K562 (cell line): ENCODE measurements around the gene REEP6. TPM values are rescaled to one million over a fixed set of nuclear protein-coding genes. Genes with fewer than 3 reads are reported as not detected.

Source experiments
- MCM3 ChIP-seq: fragments of 450-650 bp; IDR thresholded peaks from 2 replicates; pipeline ENCODE4 v1.6.1; 2016
- MYBL2 ChIP-seq, 2 experiments: fragments of 450-650 bp in 1 of 2; sonication (generic) in 1 of 2; formaldehyde crosslinking in 1 of 2; IDR thresholded peaks; 2 replicates each; pipeline versions ENCODE4 v1.6.1 to v1.8.1; 2017 to 2022; ENCODE audit warnings: borderline replicate concordance in 1 of 2, inconsistent platforms in 1 of 2, low read depth in 1 of 2, mild to moderate bottlenecking in 1 of 2, missing genetic modification reagents in 1 of 2, moderate library complexity in 1 of 2
- PML ChIP-seq: IDR thresholded peaks from 2 replicates; pipeline ENCODE4 v1.6.1; 2012; ENCODE audit warnings: low read length, inconsistent platforms
- ZKSCAN1 ChIP-seq: fragments of 150-350 bp; IDR thresholded peaks from 2 replicates; pipeline ENCODE4 v1.6.1; 2016; ENCODE audit warnings: low read depth, low read length
- ZNF133 ChIP-seq: fragments of 250-450 bp; sonication (Bioruptor Pico); IDR thresholded peaks from 2 replicates; pipeline ENCODE4 v1.4.0; 2020; ENCODE audit warnings: mild to moderate bottlenecking
- polyA plus RNA-seq, 8 experiments: library from polyadenylated mRNA; depleted of rRNA in 4 of 8; stranded (reverse) in 5 of 8; unstranded in 3 of 8; fragments of >200 nt; fragmentation: Nextera tagmentation in 2 of 8; fragmentation: Illumina TruSeq in 1 of 8; extraction: Ambion mirVana in 2 of 8; extraction: Trizol in 1 of 8; gene quantifications; 2 replicates each; pipeline versions ENCODE4 v1.2.1 to v1.2.3, GENCODE V29; 2011 to 2014; ENCODE audit warnings: inconsistent platforms in 1 of 8, missing spikeins in 1 of 8
- total RNA-seq, 7 experiments: library from RNA; depleted of rRNA in 6 of 7; stranded (reverse); fragments of >200 nt in 6 of 7; fragmentation: Illumina TruSeq in 2 of 7; extraction: Trizol in 2 of 7; gene quantifications; 2 replicates each; pipeline versions ENCODE4 v1.2.1 to v1.2.3, GENCODE V29; 2011 to 2021; ENCODE audit warnings: low replicate concordance in 1 of 7
- TF ChIP-seq, protein P1 (sequence below): fragments of 200-600 bp; sonication (generic); IDR thresholded peaks from one replicate; pipeline ENCODE4 v1.6.1; 2012; ENCODE audit warnings: mild to moderate bottlenecking, low read depth, low read length, inconsistent platforms
- TF ChIP-seq, protein P2 (sequence below): fragments of 450-650 bp; formaldehyde crosslinking; IDR thresholded peaks from 2 replicates; pipeline ENCODE4 v1.4.0; 2022; ENCODE audit warnings: missing genetic modification characterization
- TF ChIP-seq, protein P3 (sequence below): fragments of 450-650 bp; IDR thresholded peaks from 2 replicates; pipeline ENCODE4 v1.6.1; 2018; ENCODE audit not compliant: partially characterized antibody
- TF ChIP-seq, protein P4 (sequence below): fragments of 450-650 bp; conservative IDR thresholded peaks from 2 replicates; pipeline ENCODE4 v1.6.1; 2016; ENCODE audit warnings: missing genetic modification characterization, low read depth, mild to moderate bottlenecking, control low read depth, missing compliant biosample characterization

The REEP6 gene
- total and polyA plus RNA-seq, 9 of the 15 experiments (the other 6 are each of a cell fraction or from before 2014, with no cell fraction given): 1.2 to 64.2 (median 12.7) TPM

DNA sequence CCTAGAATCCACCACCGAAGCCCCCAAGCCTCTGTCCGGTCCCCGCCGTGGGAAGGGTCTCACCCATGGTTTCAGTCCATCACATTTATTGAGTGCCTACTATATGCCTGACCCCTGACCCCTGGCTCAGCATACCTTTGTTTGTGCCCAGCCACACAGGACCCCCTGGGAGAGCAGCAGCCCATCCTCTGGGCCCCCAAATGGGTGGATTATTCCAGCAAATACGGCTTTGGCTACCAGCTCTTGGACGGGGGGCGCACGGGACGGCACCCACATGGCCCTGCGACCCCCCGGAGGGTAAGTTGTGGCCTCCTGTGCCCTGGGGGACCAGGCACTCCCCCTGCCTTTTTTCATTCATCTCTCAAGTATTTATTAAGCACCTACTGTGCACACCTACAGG, 40.6 kb downstream of the REEP6 start (continued):
- TF ChIP-seq, protein P1, sequence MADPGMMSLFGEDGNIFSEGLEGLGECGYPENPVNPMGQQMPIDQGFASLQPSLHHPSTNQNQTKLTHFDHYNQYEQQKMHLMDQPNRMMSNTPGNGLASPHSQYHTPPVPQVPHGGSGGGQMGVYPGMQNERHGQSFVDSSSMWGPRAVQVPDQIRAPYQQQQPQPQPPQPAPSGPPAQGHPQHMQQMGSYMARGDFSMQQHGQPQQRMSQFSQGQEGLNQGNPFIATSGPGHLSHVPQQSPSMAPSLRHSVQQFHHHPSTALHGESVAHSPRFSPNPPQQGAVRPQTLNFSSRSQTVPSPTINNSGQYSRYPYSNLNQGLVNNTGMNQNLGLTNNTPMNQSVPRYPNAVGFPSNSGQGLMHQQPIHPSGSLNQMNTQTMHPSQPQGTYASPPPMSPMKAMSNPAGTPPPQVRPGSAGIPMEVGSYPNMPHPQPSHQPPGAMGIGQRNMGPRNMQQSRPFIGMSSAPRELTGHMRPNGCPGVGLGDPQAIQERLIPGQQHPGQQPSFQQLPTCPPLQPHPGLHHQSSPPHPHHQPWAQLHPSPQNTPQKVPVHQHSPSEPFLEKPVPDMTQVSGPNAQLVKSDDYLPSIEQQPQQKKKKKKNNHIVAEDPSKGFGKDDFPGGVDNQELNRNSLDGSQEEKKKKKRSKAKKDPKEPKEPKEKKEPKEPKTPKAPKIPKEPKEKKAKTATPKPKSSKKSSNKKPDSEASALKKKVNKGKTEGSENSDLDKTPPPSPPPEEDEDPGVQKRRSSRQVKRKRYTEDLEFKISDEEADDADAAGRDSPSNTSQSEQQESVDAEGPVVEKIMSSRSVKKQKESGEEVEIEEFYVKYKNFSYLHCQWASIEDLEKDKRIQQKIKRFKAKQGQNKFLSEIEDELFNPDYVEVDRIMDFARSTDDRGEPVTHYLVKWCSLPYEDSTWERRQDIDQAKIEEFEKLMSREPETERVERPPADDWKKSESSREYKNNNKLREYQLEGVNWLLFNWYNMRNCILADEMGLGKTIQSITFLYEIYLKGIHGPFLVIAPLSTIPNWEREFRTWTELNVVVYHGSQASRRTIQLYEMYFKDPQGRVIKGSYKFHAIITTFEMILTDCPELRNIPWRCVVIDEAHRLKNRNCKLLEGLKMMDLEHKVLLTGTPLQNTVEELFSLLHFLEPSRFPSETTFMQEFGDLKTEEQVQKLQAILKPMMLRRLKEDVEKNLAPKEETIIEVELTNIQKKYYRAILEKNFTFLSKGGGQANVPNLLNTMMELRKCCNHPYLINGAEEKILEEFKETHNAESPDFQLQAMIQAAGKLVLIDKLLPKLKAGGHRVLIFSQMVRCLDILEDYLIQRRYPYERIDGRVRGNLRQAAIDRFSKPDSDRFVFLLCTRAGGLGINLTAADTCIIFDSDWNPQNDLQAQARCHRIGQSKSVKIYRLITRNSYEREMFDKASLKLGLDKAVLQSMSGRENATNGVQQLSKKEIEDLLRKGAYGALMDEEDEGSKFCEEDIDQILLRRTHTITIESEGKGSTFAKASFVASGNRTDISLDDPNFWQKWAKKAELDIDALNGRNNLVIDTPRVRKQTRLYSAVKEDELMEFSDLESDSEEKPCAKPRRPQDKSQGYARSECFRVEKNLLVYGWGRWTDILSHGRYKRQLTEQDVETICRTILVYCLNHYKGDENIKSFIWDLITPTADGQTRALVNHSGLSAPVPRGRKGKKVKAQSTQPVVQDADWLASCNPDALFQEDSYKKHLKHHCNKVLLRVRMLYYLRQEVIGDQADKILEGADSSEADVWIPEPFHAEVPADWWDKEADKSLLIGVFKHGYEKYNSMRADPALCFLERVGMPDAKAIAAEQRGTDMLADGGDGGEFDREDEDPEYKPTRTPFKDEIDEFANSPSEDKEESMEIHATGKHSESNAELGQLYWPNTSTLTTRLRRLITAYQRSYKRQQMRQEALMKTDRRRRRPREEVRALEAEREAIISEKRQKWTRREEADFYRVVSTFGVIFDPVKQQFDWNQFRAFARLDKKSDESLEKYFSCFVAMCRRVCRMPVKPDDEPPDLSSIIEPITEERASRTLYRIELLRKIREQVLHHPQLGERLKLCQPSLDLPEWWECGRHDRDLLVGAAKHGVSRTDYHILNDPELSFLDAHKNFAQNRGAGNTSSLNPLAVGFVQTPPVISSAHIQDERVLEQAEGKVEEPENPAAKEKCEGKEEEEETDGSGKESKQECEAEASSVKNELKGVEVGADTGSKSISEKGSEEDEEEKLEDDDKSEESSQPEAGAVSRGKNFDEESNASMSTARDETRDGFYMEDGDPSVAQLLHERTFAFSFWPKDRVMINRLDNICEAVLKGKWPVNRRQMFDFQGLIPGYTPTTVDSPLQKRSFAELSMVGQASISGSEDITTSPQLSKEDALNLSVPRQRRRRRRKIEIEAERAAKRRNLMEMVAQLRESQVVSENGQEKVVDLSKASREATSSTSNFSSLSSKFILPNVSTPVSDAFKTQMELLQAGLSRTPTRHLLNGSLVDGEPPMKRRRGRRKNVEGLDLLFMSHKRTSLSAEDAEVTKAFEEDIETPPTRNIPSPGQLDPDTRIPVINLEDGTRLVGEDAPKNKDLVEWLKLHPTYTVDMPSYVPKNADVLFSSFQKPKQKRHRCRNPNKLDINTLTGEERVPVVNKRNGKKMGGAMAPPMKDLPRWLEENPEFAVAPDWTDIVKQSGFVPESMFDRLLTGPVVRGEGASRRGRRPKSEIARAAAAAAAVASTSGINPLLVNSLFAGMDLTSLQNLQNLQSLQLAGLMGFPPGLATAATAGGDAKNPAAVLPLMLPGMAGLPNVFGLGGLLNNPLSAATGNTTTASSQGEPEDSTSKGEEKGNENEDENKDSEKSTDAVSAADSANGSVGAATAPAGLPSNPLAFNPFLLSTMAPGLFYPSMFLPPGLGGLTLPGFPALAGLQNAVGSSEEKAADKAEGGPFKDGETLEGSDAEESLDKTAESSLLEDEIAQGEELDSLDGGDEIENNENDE: peak; percentile 88
- TF ChIP-seq ZKSCAN1: peak; percentile 34; the same call in 1 of the 2 replicates
- no peak for TF ChIP-seq ZNF133 (CRISPR knock-in tag)
- TF ChIP-seq, protein P2, sequence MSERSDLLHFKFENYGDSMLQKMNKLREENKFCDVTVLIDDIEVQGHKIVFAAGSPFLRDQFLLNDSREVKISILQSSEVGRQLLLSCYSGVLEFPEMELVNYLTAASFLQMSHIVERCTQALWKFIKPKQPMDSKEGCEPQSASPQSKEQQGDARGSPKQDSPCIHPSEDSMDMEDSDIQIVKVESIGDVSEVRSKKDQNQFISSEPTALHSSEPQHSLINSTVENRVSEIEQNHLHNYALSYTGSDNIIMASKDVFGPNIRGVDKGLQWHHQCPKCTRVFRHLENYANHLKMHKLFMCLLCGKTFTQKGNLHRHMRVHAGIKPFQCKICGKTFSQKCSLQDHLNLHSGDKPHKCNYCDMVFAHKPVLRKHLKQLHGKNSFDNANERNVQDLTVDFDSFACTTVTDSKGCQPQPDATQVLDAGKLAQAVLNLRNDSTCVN: no peak
- TF ChIP-seq, protein P3, sequence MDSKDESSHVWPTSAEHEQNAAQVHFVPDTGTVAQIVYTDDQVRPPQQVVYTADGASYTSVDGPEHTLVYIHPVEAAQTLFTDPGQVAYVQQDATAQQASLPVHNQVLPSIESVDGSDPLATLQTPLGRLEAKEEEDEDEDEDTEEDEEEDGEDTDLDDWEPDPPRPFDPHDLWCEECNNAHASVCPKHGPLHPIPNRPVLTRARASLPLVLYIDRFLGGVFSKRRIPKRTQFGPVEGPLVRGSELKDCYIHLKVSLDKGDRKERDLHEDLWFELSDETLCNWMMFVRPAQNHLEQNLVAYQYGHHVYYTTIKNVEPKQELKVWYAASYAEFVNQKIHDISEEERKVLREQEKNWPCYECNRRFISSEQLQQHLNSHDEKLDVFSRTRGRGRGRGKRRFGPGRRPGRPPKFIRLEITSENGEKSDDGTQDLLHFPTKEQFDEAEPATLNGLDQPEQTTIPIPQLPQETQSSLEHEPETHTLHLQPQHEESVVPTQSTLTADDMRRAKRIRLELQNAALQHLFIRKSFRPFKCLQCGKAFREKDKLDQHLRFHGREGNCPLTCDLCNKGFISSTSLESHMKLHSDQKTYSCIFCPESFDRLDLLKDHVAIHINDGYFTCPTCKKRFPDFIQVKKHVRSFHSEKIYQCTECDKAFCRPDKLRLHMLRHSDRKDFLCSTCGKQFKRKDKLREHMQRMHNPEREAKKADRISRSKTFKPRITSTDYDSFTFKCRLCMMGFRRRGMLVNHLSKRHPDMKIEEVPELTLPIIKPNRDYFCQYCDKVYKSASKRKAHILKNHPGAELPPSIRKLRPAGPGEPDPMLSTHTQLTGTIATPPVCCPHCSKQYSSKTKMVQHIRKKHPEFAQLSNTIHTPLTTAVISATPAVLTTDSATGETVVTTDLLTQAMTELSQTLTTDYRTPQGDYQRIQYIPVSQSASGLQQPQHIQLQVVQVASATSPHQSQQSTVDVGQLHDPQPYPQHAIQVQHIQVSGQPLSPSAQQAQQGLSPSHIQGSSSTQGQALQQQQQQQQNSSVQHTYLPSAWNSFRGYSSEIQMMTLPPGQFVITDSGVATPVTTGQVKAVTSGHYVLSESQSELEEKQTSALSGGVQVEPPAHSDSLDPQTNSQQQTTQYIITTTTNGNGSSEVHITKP: no peak
- TF ChIP-seq, protein P4, sequence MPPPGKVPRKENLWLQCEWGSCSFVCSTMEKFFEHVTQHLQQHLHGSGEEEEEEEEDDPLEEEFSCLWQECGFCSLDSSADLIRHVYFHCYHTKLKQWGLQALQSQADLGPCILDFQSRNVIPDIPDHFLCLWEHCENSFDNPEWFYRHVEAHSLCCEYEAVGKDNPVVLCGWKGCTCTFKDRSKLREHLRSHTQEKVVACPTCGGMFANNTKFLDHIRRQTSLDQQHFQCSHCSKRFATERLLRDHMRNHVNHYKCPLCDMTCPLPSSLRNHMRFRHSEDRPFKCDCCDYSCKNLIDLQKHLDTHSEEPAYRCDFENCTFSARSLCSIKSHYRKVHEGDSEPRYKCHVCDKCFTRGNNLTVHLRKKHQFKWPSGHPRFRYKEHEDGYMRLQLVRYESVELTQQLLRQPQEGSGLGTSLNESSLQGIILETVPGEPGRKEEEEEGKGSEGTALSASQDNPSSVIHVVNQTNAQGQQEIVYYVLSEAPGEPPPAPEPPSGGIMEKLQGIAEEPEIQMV (tag): no peak
- TF ChIP-seq MYBL2 (IDR thresholded peaks at IDR 0.05; ENCODE audit: low read depth): no peak
- TF ChIP-seq MYBL2 (CRISPR knock-in tag; IDR thresholded peaks at IDR 0.05; ENCODE audit: borderline replicate concordance): no peak
- no peak for TF ChIP-seq PML
- TF ChIP-seq MCM3: no peak
